ENCODE results near the gene FOXJ3.

FOXJ3 gene

GRCh38 chr1:42319128-42319851 is 15.7 kb downstream of the FOXJ3 start:
- no peak for DNase-seq (ENCODE audit: low spot score)
- TF ChIP-seq, protein P1, sequence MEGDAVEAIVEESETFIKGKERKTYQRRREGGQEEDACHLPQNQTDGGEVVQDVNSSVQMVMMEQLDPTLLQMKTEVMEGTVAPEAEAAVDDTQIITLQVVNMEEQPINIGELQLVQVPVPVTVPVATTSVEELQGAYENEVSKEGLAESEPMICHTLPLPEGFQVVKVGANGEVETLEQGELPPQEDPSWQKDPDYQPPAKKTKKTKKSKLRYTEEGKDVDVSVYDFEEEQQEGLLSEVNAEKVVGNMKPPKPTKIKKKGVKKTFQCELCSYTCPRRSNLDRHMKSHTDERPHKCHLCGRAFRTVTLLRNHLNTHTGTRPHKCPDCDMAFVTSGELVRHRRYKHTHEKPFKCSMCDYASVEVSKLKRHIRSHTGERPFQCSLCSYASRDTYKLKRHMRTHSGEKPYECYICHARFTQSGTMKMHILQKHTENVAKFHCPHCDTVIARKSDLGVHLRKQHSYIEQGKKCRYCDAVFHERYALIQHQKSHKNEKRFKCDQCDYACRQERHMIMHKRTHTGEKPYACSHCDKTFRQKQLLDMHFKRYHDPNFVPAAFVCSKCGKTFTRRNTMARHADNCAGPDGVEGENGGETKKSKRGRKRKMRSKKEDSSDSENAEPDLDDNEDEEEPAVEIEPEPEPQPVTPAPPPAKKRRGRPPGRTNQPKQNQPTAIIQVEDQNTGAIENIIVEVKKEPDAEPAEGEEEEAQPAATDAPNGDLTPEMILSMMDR (IDR thresholded peaks at IDR 0.05): no peak
- no peak overlapping the region for H3K4me3 ChIP-seq
- no peak overlapping the region for H3K27ac ChIP-seq

DNA sequence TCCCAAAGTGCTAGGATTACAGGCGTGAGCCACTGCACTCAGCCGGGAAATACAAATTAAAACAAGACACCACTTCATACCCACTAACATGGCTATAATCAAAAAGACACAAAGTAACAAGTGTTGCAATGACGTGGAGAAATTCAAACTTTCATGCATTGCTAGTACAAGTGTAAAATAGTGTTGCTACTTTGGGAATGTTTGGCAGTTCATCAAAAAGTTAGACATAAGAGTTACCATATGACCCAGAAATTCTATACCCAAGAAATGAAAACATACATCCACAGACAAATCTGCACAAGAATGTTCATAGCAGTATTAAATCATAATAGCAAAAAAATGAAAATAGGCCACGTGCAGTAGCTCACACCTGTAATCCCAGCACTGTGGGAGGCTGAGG is 16.4 kb downstream of the FOXJ3 start:
- H3K27ac ChIP-seq: no peak overlapping the region

DNA sequence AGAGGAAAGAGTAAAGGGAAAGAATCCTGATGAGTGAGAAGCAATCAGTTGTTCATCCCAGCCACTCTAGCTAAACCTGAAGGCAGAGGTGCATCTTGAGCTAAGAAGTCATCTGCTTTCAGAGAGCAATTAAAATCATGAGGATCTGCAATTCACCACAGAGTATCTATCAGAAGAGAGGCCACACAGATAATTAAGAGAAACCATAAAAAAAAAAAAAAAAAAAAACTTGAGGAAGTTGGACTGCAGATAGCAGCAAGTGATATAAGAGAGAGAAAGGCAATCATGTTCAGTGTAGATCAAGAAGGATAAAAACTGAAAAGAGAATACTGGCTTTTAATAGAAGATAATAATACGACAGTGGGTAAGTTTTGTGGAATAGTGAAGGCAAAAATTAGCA is 17.7 kb downstream of the FOXJ3 start:
- TF ChIP-seq, protein P1 (IDR thresholded peaks at IDR 0.05): no peak
- H3K27ac ChIP-seq: no peak overlapping the region
- no peak for DNase-seq (ENCODE audit: low spot score)
- no peak overlapping the region for H3K4me3 ChIP-seq

More for the DNA sequence above, 16.4 kb downstream of the FOXJ3 start:
- no peak for DNase-seq (ENCODE audit: low spot score)
- no peak overlapping the region for H3K4me3 ChIP-seq
- TF ChIP-seq, protein P1 (IDR thresholded peaks at IDR 0.05): no peak

GRCh38 chr1:42316292-42316691 is 18.7 kb downstream of the FOXJ3 start:
- H3K27ac ChIP-seq: no peak overlapping the region
- TF ChIP-seq, protein P1 (IDR thresholded peaks at IDR 0.05): no peak
- no peak overlapping the region for H3K4me3 ChIP-seq
- DNase-seq (ENCODE audit: low spot score): no peak

DNA sequence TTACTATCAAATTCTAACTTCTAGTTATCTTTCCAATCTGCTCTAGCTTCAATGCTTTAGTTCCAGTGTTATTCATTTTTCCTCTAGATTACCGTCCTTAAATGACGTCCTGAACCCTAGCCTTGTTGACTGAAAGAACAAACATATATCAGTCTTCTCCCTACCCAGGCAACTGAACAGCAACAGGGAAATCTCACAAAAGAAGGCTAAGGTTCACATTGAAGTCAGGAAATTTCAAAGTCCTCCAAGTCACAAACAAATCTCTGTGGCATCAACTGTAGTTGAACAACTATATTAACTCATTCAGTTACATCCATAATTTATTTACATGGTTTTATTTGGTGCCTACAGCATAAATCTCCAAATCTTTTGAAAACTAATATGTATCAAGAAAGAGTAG is 19.5 kb downstream of the FOXJ3 start:
- no peak overlapping the region for H3K27ac ChIP-seq
- no peak overlapping the region for H3K4me3 ChIP-seq
- no peak for DNase-seq (ENCODE audit: low spot score)
- TF ChIP-seq, protein P1 (IDR thresholded peaks at IDR 0.05): no peak

DNA sequence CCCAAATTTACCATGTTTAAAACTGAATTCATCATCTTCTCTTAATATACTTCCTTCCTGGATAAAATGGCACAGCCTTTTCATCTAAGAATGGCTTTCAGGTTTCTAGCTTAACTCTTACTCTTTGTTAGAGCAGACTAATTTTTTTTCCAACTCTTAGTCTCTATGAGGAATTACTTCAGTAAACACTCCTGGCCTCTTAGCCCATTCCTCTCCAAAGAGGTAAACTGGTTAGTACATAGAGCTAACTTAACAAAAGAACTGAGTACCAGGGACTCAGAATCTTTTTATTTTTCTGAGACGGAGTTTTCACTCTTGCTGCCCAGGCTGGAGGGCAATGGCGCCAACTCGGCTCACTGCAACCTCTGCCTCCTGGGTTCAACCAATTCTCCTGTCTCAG is 21.1 kb downstream of the FOXJ3 start:
- no peak for DNase-seq (ENCODE audit: low spot score)
- TF ChIP-seq, protein P1 (IDR thresholded peaks at IDR 0.05): no peak
- H3K27ac ChIP-seq: no peak overlapping the region
- no peak overlapping the region for H3K4me3 ChIP-seq

DNA sequence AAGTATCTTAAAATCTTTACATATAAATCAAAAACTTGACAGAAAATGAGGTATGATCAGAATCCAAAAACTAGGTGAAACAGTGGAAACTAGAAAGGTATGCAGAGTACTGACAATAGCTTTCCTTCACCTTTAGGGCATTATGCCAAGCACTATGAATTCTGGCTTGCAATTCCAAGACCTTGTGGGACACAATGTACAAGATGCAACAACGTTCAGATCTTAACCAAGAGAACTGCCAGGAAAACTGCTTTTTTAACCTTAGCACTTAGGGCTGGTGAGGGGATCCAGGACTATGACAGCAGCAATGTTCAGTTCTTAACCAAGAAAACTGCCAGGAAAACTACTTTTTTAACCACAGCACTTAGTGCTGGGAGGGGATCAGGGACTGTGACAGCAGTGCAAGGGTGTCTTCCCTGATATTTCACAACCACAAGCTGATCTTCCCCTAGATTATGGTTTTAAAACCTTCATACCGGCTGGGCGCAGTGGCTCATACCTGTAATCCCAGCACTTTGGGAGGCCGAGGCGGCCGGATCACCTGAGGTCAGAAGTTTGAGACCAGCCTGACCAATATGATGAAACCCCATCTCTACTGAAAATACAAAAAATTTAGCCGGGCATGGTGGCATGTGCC is 22.3 kb downstream of the FOXJ3 start:
- Histone ChIP-seq H3K4me3 (no peak overlapping the region), H3K27ac (no peak overlapping the region)
- TF ChIP-seq, protein P1 (IDR thresholded peaks at IDR 0.05): no peak
- no peak for DNase-seq (ENCODE audit: low spot score)

All from coronary artery (tissue), 2 donors.